K562 (cell line): ENCODE measurements around the gene MLLT3. TPM values are rescaled to one million over a fixed set of nuclear protein-coding genes. Genes with fewer than 3 reads are reported as not detected.

Source experiments
- ATAC-seq: fragments of 200-7000 bp; cut with Tn5 transposase; 3 replicates; pipeline ENCODE4 v1.9.1; 2020; ENCODE audit warnings: moderate library complexity
- BruUV-seq: library from RNA; stranded (reverse); fragments of 400-500 nt; replicated peaks from 2 replicates; lab custom pipeline; 2021; lab: Mats Ljungman, UMichigan
- CTCF ChIA-PET: fragments of 300-600 bp; formaldehyde crosslinking; extraction: SDS; loops from one replicate; lab custom pipeline; 2021; ENCODE audit warnings: low intra/inter-chr PET ratio; lab: Yijun Ruan, JAX
- POLR2A ChIA-PET: fragments of 300-600, 350-650 bp; sonication (Branson Sonifier 250); formaldehyde crosslinking; extraction: SDS; loops from one replicate; lab custom pipeline; 2021; ENCODE audit warnings: antibody characterized with exemption, inconsistent platforms; lab: Yijun Ruan, JAX
- DNase-seq, 4 experiments: peaks; one replicate each; pipeline versions ENCODE4 v3.0.0 to v3.0.0-alpha.2; 2011 to 2018; ENCODE audit warnings: low spot score in 3 of 4, mixed read lengths in 3 of 4; ENCODE audit errors: extremely low read depth in 1 of 4
- FAIRE-seq: peaks from 2 replicates; lab custom pipeline; 2011; peaks lifted over from hg19 to GRCh38; lab: Jason Lieb, UNC
- H2AFZ ChIP-seq: 2 replicates; pipeline ENCODE4 v1.6.0; 2011; ENCODE audit warnings: low read depth, low read length, control low read depth, inconsistent platforms
- H3K27ac ChIP-seq: fragments of 200-600 bp; 3 replicates; pipeline ENCODE4 v1.8.0; 2011; ENCODE audit warnings: low read depth, mild to moderate bottlenecking, control low read depth, inconsistent platforms, low read length, moderate library complexity, mixed read lengths; ENCODE audit errors: extremely low read depth
- H3K27me3 ChIP-seq, 2 experiments: fragments of 300-600 bp in 1 of 2; 2 replicates in 1 of 2; 3 replicates in 1 of 2; pipeline versions ENCODE4 v1.6.0 to v1.8.0; 2011; ENCODE audit warnings: inconsistent platforms in 2 of 2, low read length in 2 of 2, mild to moderate bottlenecking in 1 of 2, mixed read lengths in 1 of 2, moderate library complexity in 1 of 2; ENCODE audit not compliant: control insufficient read depth in 2 of 2, insufficient read depth in 2 of 2
- H3K36me3 ChIP-seq: fragments of 300-600 bp; 3 replicates; pipeline ENCODE4 v1.8.0; 2011; ENCODE audit warnings: mild to moderate bottlenecking, low read length, inconsistent platforms; ENCODE audit not compliant: control insufficient read depth, insufficient read depth
- H3K4me1 ChIP-seq, 2 experiments: fragments of 200-600 bp in 1 of 2; replicated peaks in 1 of 2; 2 replicates in 1 of 2; 3 replicates in 1 of 2; pipeline versions ENCODE4 v1.5.1 to v1.8.0; 2011; ENCODE audit warnings: inconsistent platforms in 2 of 2, low read length in 2 of 2, mild to moderate bottlenecking in 1 of 2, mixed read lengths in 1 of 2, moderate library complexity in 1 of 2; ENCODE audit not compliant: control insufficient read depth in 2 of 2, insufficient read depth in 2 of 2
- H3K4me2 ChIP-seq: 2 replicates; pipeline ENCODE4 v1.6.1; 2011; ENCODE audit warnings: low read length, control low read depth, inconsistent platforms, mixed read lengths; ENCODE audit not compliant: insufficient read depth
- H3K4me3 ChIP-seq: fragments of 200-600 bp; sonication (generic), shearing (Covaris generic); 2 replicates; pipeline ENCODE4 v1.5.1; 2016; ENCODE audit warnings: control low read depth, inconsistent platforms
- H3K79me2 ChIP-seq: fragments of 200-600 bp; 3 replicates; pipeline ENCODE4 v1.8.0; 2011; ENCODE audit warnings: low read length, inconsistent platforms; ENCODE audit not compliant: control insufficient read depth, insufficient read depth
- H3K9ac ChIP-seq, 2 experiments: 2 replicates each; pipeline versions ENCODE4 v1.6.0 to v1.6.1; 2011; ENCODE audit warnings: low read depth in 2 of 2, low read length in 2 of 2, control low read depth in 1 of 2, inconsistent platforms in 1 of 2, mild to moderate bottlenecking in 1 of 2, mixed read lengths in 1 of 2; ENCODE audit not compliant: insufficient read depth in 1 of 2
- H3K9me1 ChIP-seq: one replicate; pipeline ENCODE4 v1.6.0; 2011; ENCODE audit warnings: inconsistent platforms, mild to moderate bottlenecking, low read length, moderate library complexity; ENCODE audit not compliant: control insufficient read depth, insufficient read depth
- H3K9me3 ChIP-seq: replicated peaks from 2 replicates; pipeline ENCODE4 v1.5.1; 2011; ENCODE audit warnings: low read depth, low read length, inconsistent platforms; ENCODE audit not compliant: control insufficient read depth, insufficient read depth
- H4K20me1 ChIP-seq: replicated peaks from 2 replicates; pipeline ENCODE4 v1.6.1; 2011; ENCODE audit warnings: low read length, inconsistent platforms, mixed read lengths; ENCODE audit not compliant: control insufficient read depth, insufficient read depth
- ARNT ChIP-seq, 2 experiments: fragments of 450-650 bp; IDR thresholded peaks; 2 replicates each; pipeline ENCODE4 v1.6.1; 2016; ENCODE audit warnings: mild to moderate bottlenecking in 1 of 2
- BRD9 ChIP-seq: fragments of 450-650 bp; IDR thresholded peaks from 2 replicates; pipeline ENCODE4 v1.6.1; 2018; ENCODE audit warnings: low read depth; ENCODE audit not compliant: partially characterized antibody
- CC2D1A ChIP-seq: fragments of 450-650 bp; IDR thresholded peaks from 2 replicates; pipeline ENCODE4 v1.6.1; 2017; ENCODE audit warnings: mild to moderate bottlenecking
- CHAMP1 ChIP-seq: fragments of 450-650 bp; IDR thresholded peaks from 2 replicates; pipeline ENCODE4 v1.6.1; 2016; ENCODE audit warnings: mild to moderate bottlenecking
- KDM2B ChIP-seq: fragments of 250-450 bp; sonication (Bioruptor Pico); IDR thresholded peaks from 2 replicates; pipeline ENCODE4 v1.8.0; 2021; ENCODE audit warnings: mild to moderate bottlenecking, moderate library complexity
- LCOR ChIP-seq: sonication (generic); formaldehyde crosslinking; IDR thresholded peaks from 2 replicates; pipeline ENCODE4 v1.8.0; 2022; ENCODE audit warnings: mild to moderate bottlenecking, missing genetic modification reagents
- MLLT1 ChIP-seq, 2 experiments: fragments of 450-650 bp; IDR thresholded peaks; 2 replicates each; pipeline ENCODE4 v1.6.1; 2016
- NCOA2 ChIP-seq, 2 experiments: fragments of 450-650 bp; IDR thresholded peaks; 2 replicates each; pipeline ENCODE4 v1.6.1; 2018; ENCODE audit warnings: mild to moderate bottlenecking in 2 of 2, moderate library complexity in 1 of 2; ENCODE audit not compliant: partially characterized antibody in 2 of 2
- NCOR1 ChIP-seq: fragments of 450-650 bp; IDR thresholded peaks from 2 replicates; pipeline ENCODE4 v1.6.1; 2016; ENCODE audit warnings: mild to moderate bottlenecking, moderate library complexity
- PHTF2 ChIP-seq: fragments of 250-450 bp; sonication (Bioruptor Pico); IDR thresholded peaks from 2 replicates; pipeline ENCODE4 v1.5.0; 2021; ENCODE audit warnings: mild to moderate bottlenecking
- STAT5A ChIP-seq: IDR thresholded peaks from 2 replicates; pipeline ENCODE4 v1.6.1; 2012; ENCODE audit warnings: low read length, inconsistent platforms, borderline replicate concordance
- TCF7 ChIP-seq: sonication (generic); IDR thresholded peaks from 2 replicates; pipeline ENCODE4 v1.6.1; 2016; ENCODE audit warnings: antibody characterized with exemption, borderline replicate concordance
- ZNF140 ChIP-seq: fragments of 250-450 bp; sonication (Bioruptor Pico); IDR thresholded peaks from 2 replicates; pipeline ENCODE4 v1.8.0; 2021; ENCODE audit warnings: moderate library complexity, mild to moderate bottlenecking, inconsistent platforms
- ZNF395 ChIP-seq: fragments of 200-800 bp; sonication (Bioruptor generic); IDR thresholded peaks from 2 replicates; pipeline ENCODE4 v1.6.1; 2017; ENCODE audit warnings: missing genetic modification characterization, missing compliant biosample characterization
- ZNF444 ChIP-seq: fragments of 250-450 bp; sonication (Bioruptor Pico); IDR thresholded peaks from 2 replicates; pipeline ENCODE4 v1.4.0; 2020; ENCODE audit warnings: mild to moderate bottlenecking, moderate library complexity
- WGBS: fragments of 100-300 bp; shearing (Covaris generic); methylation state at CpG from one replicate; pipeline ENCODE4 v1.1.6; 2016; ENCODE audit warnings: low coverage, mixed read lengths; ENCODE audit not compliant: insufficient coverage; ENCODE audit errors: missing lambda C conversion rate; 5-methylcytosine and 5-hydroxymethylcytosine counted together
- in situ Hi-C: fragments of 300-500 bp; cut with MboI; formaldehyde crosslinking; loops from 4 replicates; pipeline ENCODE4 v1.15.0; 2018; ENCODE audit warnings: inconsistent platforms, mixed read lengths
- intact Hi-C: fragments of 100-400 bp; cut with micrococcal nuclease; formaldehyde crosslinking; loops from 2 replicates; pipeline ENCODE4 v1.14.2; 2022
- polyA plus RNA-seq, 8 experiments: library from polyadenylated mRNA; depleted of rRNA in 4 of 8; stranded (reverse) in 5 of 8; unstranded in 3 of 8; fragments of >200 nt; fragmentation: Nextera tagmentation in 2 of 8; fragmentation: Illumina TruSeq in 1 of 8; extraction: Ambion mirVana in 2 of 8; extraction: Trizol in 1 of 8; gene quantifications; 2 replicates each; pipeline versions ENCODE4 v1.2.1 to v1.2.3, GENCODE V29; 2011 to 2014; ENCODE audit warnings: inconsistent platforms in 1 of 8, missing spikeins in 1 of 8
- total RNA-seq, 7 experiments: library from RNA; depleted of rRNA in 6 of 7; stranded (reverse); fragments of >200 nt in 6 of 7; fragmentation: Illumina TruSeq in 2 of 7; extraction: Trizol in 2 of 7; gene quantifications; 2 replicates each; pipeline versions ENCODE4 v1.2.1 to v1.2.3, GENCODE V29; 2011 to 2021; ENCODE audit warnings: low replicate concordance in 1 of 7

Gene MLLT3
- total and polyA plus RNA-seq, 9 of the 15 experiments (the other 6 are each of a cell fraction or from before 2014, with no cell fraction given), result 0.07 to 0.42 (median 0.22) TPM; not detected in 4

- intact Hi-C loops (no loop called here), in situ Hi-C loops (no loop called here)
- H3K4me3 ChIP-seq, result no peak overlapping the region
- DNase-seq, result no peak
- no peaks in the 10 kb centered on the region for H3K79me2 ChIP-seq
- 0% methylated on average over 1 of the region's 1 CpG for WGBS
- no peaks in the 10 kb centered on the region for H3K9me1 ChIP-seq
- no peaks in the 10 kb centered on the region for H3K36me3 ChIP-seq
- ATAC-seq, result no peak
- H3K9me3 ChIP-seq, result no peaks in the 10 kb centered on the region
- H3K27me3 ChIP-seq, result no peaks in the 10 kb centered on the region
- no peak overlapping the region for H3K9ac ChIP-seq
- no peaks in the 10 kb centered on the region for H4K20me1 ChIP-seq
- no peaks in the 10 kb centered on the region for H3K4me1 ChIP-seq
- ChIA-PET POLR2A (no interaction called here), CTCF (no interaction called here)
- TF ChIP-seq NCOR1 (no peak), STAT5A (no peak), ZNF140 (CRISPR knock-in tag) (no peak), CC2D1A (no peak), NCOA2 (IDR thresholded peaks at IDR 0.05; ENCODE audit: partially characterized antibody in 2 of 2) (no peak), ARNT (IDR thresholded peaks at IDR 0.05) (no peak), TCF7 (no peak), CHAMP1 (no peak), KDM2B (CRISPR knock-in tag) (no peak), BRD9 (no peak), LCOR (no peak), ZNF444 (CRISPR knock-in tag) (no peak), PHTF2 (CRISPR knock-in tag) (no peak), MLLT1 (IDR thresholded peaks at IDR 0.05) (no peak), ZNF395 (CRISPR knock-in tag) (no peak)
- H2AFZ ChIP-seq, result no peak overlapping the region
- FAIRE-seq, result no peak
- H3K27ac ChIP-seq, result no peak overlapping the region
- H3K4me2 ChIP-seq, result no peak overlapping the region
- BruUV-seq, result no TSS peak
Measured at GRCh38 chr9:20492772-20493171, 129.5 kb downstream of the MLLT3 start.
